ENCODE measurements around the gene VWA7.
A peak's percentile ranks its signal among the peaks of the same experiment; 100 is the strongest.

Gene VWA7

DNA sequence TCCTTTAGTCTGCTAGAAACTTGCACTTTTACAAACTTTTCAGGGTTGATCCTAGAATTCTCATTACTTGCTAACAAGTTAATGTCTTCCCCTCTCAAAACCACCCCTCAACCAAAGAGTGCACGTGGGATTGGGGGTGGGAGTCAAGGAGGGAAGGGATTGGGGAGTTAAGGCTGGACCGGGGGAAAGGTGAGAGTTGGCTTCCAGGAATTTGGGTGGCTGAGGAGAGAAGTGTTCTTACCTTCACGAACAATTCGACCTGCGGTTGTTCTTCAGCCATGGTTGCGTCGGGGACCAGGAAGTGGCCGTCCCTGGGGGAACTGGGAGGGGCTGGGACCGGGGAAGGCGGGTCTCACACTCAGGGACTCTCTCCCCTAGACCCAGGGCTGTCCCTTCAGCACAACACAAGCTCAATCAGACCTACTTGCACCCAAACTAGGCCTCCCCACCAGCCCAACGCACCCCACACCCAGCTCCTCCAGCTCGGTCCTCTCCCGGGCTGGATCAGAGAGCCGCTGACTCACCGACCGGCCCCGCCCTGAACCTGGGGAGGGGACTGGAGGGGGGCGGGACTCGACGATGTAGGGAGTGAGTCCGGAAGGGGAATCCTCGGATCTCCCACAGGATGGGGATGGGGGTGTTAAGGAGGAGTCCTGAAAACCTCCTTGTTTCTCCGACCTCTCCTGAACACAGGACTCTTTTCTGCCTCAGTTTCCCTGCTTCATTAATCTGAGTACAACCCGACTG is 40.9 kb downstream of the VWA7 start, which contains the start of gene CLIC1 (continued):
- TF ChIP-seq, protein P1, sequence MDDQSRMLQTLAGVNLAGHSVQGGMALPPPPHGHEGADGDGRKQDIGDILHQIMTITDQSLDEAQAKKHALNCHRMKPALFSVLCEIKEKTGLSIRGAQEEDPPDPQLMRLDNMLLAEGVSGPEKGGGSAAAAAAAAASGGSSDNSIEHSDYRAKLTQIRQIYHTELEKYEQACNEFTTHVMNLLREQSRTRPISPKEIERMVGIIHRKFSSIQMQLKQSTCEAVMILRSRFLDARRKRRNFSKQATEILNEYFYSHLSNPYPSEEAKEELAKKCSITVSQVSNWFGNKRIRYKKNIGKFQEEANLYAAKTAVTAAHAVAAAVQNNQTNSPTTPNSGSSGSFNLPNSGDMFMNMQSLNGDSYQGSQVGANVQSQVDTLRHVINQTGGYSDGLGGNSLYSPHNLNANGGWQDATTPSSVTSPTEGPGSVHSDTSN (CRISPR knock-in tag; IDR thresholded peaks at IDR 0.05), result 0 out of 2 replicates have a peak, but pooled peaks have one; percentile 67
- TF ChIP-seq KLF16 (tag by site-specific recombination; IDR thresholded peaks at IDR 0.05), result peak; percentile 87
- TF ChIP-seq KLF10 (tag by site-specific recombination; IDR thresholded peaks at IDR 0.05), result peak; percentile 68
- TF ChIP-seq MZF1 (tag by site-specific recombination; IDR thresholded peaks at IDR 0.05; ENCODE audit: borderline replicate concordance), result peak; percentile 81
- TF ChIP-seq, protein P2, sequence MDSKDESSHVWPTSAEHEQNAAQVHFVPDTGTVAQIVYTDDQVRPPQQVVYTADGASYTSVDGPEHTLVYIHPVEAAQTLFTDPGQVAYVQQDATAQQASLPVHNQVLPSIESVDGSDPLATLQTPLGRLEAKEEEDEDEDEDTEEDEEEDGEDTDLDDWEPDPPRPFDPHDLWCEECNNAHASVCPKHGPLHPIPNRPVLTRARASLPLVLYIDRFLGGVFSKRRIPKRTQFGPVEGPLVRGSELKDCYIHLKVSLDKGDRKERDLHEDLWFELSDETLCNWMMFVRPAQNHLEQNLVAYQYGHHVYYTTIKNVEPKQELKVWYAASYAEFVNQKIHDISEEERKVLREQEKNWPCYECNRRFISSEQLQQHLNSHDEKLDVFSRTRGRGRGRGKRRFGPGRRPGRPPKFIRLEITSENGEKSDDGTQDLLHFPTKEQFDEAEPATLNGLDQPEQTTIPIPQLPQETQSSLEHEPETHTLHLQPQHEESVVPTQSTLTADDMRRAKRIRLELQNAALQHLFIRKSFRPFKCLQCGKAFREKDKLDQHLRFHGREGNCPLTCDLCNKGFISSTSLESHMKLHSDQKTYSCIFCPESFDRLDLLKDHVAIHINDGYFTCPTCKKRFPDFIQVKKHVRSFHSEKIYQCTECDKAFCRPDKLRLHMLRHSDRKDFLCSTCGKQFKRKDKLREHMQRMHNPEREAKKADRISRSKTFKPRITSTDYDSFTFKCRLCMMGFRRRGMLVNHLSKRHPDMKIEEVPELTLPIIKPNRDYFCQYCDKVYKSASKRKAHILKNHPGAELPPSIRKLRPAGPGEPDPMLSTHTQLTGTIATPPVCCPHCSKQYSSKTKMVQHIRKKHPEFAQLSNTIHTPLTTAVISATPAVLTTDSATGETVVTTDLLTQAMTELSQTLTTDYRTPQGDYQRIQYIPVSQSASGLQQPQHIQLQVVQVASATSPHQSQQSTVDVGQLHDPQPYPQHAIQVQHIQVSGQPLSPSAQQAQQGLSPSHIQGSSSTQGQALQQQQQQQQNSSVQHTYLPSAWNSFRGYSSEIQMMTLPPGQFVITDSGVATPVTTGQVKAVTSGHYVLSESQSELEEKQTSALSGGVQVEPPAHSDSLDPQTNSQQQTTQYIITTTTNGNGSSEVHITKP (tag by site-specific recombination; IDR thresholded peaks at IDR 0.05), result peak; percentile 93
- TF ChIP-seq ZNF132 (tag by site-specific recombination; IDR thresholded peaks at IDR 0.05; ENCODE audit: borderline replicate concordance), result no peak
- TF ChIP-seq ZSCAN30 (tag by site-specific recombination; IDR thresholded peaks at IDR 0.05), result peak; percentile 33; the same call in 1 of the 2 replicates
- no peak for TF ChIP-seq ZNF24 (tag by site-specific recombination; IDR thresholded peaks at IDR 0.05)
- TF ChIP-seq ZNF501 (tag by site-specific recombination; IDR thresholded peaks at IDR 0.05), result peak; percentile 44; the same call in 1 of the 2 replicates
- TF ChIP-seq ZBTB20 (tag by site-specific recombination; IDR thresholded peaks at IDR 0.05), result peak; percentile 66
- TF ChIP-seq ZEB2 (tag by site-specific recombination; IDR thresholded peaks at IDR 0.05), result peak; percentile 47
- peak; percentile 48; the same call in 1 of the 2 replicates for TF ChIP-seq ZNF335 (tag by site-specific recombination; conservative IDR thresholded peaks at IDR 0.05)
- TF ChIP-seq GLIS2 (tag by site-specific recombination; IDR thresholded peaks at IDR 0.05), result peak; percentile 93
- peak; percentile 95 for TF ChIP-seq SP3 (tag by site-specific recombination; IDR thresholded peaks at IDR 0.05)
- no peak for TF ChIP-seq REPIN1 (tag by site-specific recombination; IDR thresholded peaks at IDR 0.05; ENCODE audit: low read depth)
- no peak for TF ChIP-seq ZNF558 (tag by site-specific recombination; IDR thresholded peaks at IDR 0.05)
- TF ChIP-seq, protein P3, sequence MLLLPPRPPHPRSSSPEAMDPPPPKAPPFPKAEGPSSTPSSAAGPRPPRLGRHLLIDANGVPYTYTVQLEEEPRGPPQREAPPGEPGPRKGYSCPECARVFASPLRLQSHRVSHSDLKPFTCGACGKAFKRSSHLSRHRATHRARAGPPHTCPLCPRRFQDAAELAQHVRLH (tag by site-specific recombination; IDR thresholded peaks at IDR 0.05), result no peak
- no peak for TF ChIP-seq ZNF324 (tag by site-specific recombination; IDR thresholded peaks at IDR 0.05)
- no peak for TF ChIP-seq ZNF174 (tag by site-specific recombination; IDR thresholded peaks at IDR 0.05)
- no peak for TF ChIP-seq MYNN (tag by site-specific recombination; IDR thresholded peaks at IDR 0.05; ENCODE audit: borderline replicate concordance)
- TF ChIP-seq ZNF394 (tag by site-specific recombination; IDR thresholded peaks at IDR 0.05; ENCODE audit: borderline replicate concordance), result peak; percentile 61; the same call in 1 of the 2 replicates
- peak; percentile 75 for TF ChIP-seq GLIS1 (tag by site-specific recombination; IDR thresholded peaks at IDR 0.05)
- peak; percentile 74; the same call in 1 of the 2 replicates for TF ChIP-seq KLF7 (tag by site-specific recombination; IDR thresholded peaks at IDR 0.05; ENCODE audit: borderline replicate concordance)
- TF ChIP-seq ZXDB (tag by site-specific recombination; IDR thresholded peaks at IDR 0.05), result peak; percentile 64; the same call in 1 of the 2 replicates
- TF ChIP-seq, protein P4, sequence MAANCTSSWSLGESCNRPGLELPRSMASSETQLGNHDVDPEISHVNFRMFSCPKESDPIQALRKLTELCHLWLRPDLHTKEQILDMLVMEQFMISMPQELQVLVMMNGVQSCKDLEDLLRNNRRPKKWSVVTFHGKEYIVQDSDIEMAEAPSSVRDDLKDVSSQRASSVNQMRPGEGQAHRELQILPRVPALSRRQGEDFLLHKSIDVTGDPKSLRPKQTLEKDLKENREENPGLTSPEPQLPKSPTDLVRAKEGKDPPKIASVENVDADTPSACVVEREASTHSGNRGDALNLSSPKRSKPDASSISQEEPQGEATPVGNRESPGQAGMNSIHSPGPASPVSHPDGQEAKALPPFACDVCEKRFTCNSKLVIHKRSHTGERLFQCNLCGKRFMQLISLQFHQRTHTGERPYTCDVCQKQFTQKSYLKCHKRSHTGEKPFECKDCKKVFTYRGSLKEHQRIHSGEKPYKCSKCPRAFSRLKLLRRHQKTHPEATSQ (tag by site-specific recombination; IDR thresholded peaks at IDR 0.05), result peak; percentile 76; the same call in 1 of the 2 replicates
- TF ChIP-seq ZNF423 (tag by site-specific recombination; IDR thresholded peaks at IDR 0.05), result 0 out of 2 replicates have a peak, but pooled peaks have one; percentile 23
- TF ChIP-seq HOXA7 (CRISPR knock-in tag; IDR thresholded peaks at IDR 0.05; ENCODE audit: borderline replicate concordance), result no peak
- TF ChIP-seq ZNF660 (tag by site-specific recombination; IDR thresholded peaks at IDR 0.05), result peak; percentile 71; the same call in 1 of the 2 replicates
- peak; percentile 74 for TF ChIP-seq ZBTB48 (tag by site-specific recombination; IDR thresholded peaks at IDR 0.05)
- peak; percentile 90 for TF ChIP-seq ZNF600 (tag by site-specific recombination; IDR thresholded peaks at IDR 0.05)
- TF ChIP-seq, protein P5, sequence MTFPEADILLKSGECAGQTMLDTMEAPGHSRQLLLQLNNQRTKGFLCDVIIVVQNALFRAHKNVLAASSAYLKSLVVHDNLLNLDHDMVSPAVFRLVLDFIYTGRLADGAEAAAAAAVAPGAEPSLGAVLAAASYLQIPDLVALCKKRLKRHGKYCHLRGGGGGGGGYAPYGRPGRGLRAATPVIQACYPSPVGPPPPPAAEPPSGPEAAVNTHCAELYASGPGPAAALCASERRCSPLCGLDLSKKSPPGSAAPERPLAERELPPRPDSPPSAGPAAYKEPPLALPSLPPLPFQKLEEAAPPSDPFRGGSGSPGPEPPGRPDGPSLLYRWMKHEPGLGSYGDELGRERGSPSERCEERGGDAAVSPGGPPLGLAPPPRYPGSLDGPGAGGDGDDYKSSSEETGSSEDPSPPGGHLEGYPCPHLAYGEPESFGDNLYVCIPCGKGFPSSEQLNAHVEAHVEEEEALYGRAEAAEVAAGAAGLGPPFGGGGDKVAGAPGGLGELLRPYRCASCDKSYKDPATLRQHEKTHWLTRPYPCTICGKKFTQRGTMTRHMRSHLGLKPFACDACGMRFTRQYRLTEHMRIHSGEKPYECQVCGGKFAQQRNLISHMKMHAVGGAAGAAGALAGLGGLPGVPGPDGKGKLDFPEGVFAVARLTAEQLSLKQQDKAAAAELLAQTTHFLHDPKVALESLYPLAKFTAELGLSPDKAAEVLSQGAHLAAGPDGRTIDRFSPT (tag by site-specific recombination; IDR thresholded peaks at IDR 0.05), result no peak
- TF ChIP-seq ZNF354C (tag by site-specific recombination; IDR thresholded peaks at IDR 0.05; ENCODE audit: borderline replicate concordance, low read depth), result no peak
